HEK293 (cell line): ENCODE data around the gene KAT7.
A peak's percentile ranks its signal among the peaks of the same experiment; 100 is the strongest.

Source experiments
- CTCF ChIA-PET: fragments of 350-600 bp; formaldehyde crosslinking; extraction: SDS; loops from one replicate; lab custom pipeline; 2021; ENCODE audit warnings: antibody characterized with exemption; lab: Yijun Ruan, JAX
- POLR2A ChIA-PET: fragments of 300-600 bp; formaldehyde crosslinking; extraction: SDS; loops from one replicate; lab custom pipeline; 2020; ENCODE audit warnings: antibody characterized with exemption, inconsistent platforms; lab: Yijun Ruan, JAX
- H3K27ac ChIP-seq: fragments of 200-500 bp; sonication (Bioruptor generic); 2 replicates; pipeline ENCODE4 v1.5.1; 2014; ENCODE audit warnings: low read depth, low read length, control low read depth, inconsistent platforms; ENCODE audit errors: extremely low read depth
- H3K36me3 ChIP-seq, 2 experiments: fragments of 200-500 bp in 1 of 2; sonication (Bioruptor generic) in 1 of 2; 1 replicate in 1 of 2; 2 replicates in 1 of 2; pipeline ENCODE4 v1.5.1; 2014 to 2017; ENCODE audit warnings: inconsistent platforms in 2 of 2, low read length in 2 of 2; ENCODE audit not compliant: control insufficient read depth in 2 of 2, insufficient read depth in 1 of 2
- H3K4me1 ChIP-seq: fragments of 200-500 bp; sonication (Bioruptor generic); 2 replicates; pipeline ENCODE4 v1.5.1; 2014; ENCODE audit warnings: mild to moderate bottlenecking, low read length, inconsistent platforms; ENCODE audit not compliant: control insufficient read depth, insufficient read depth
- H3K4me3 ChIP-seq: 2 replicates; pipeline ENCODE4 v1.5.1; 2011; ENCODE audit warnings: low read depth, mild to moderate bottlenecking, control low read depth, low read length, moderate library complexity
- H3K9me3 ChIP-seq: fragments of 200-500 bp; sonication (Bioruptor generic); 2 replicates; pipeline ENCODE4 v1.5.1; 2014; ENCODE audit warnings: low read depth, low read length, inconsistent platforms; ENCODE audit not compliant: control insufficient read depth, insufficient read depth
- ATF2 ChIP-seq: fragments of 450-650 bp; formaldehyde crosslinking; IDR thresholded peaks from 2 replicates; pipeline ENCODE4 v1.5.1; 2016; ENCODE audit warnings: missing biosample characterization, missing genetic modification characterization, low read depth
- EGR2 ChIP-seq: fragments of 450-650 bp; formaldehyde crosslinking; IDR thresholded peaks from 2 replicates; pipeline ENCODE4 v1.5.1; 2016; ENCODE audit warnings: low read depth, missing biosample characterization, missing genetic modification characterization
- GFI1B ChIP-seq: fragments of 450-650 bp; formaldehyde crosslinking; IDR thresholded peaks from 2 replicates; pipeline ENCODE4 v1.5.1; 2016; ENCODE audit warnings: missing biosample characterization, missing genetic modification characterization
- GLIS1 ChIP-seq: fragments of 450-650 bp; formaldehyde crosslinking; IDR thresholded peaks from 2 replicates; pipeline ENCODE4 v1.5.1; 2016; ENCODE audit warnings: missing biosample characterization, missing genetic modification characterization
- GLIS2 ChIP-seq: fragments of 450-650 bp; formaldehyde crosslinking; IDR thresholded peaks from 2 replicates; pipeline ENCODE4 v1.5.1; 2016; ENCODE audit warnings: missing biosample characterization, missing genetic modification characterization
- KLF10 ChIP-seq: fragments of 450-650 bp; IDR thresholded peaks from 2 replicates; pipeline ENCODE4 v1.5.1; 2018; ENCODE audit warnings: missing biosample characterization, mild to moderate bottlenecking, missing genetic modification characterization
- KLF9 ChIP-seq: fragments of 450-650 bp; formaldehyde crosslinking; IDR thresholded peaks from 2 replicates; pipeline ENCODE4 v1.5.1; 2016; ENCODE audit warnings: missing biosample characterization, missing genetic modification characterization, low read depth
- PBX3 ChIP-seq: sonication (generic); formaldehyde crosslinking; IDR thresholded peaks from 2 replicates; pipeline ENCODE4 v1.8.1; 2022; ENCODE audit warnings: mild to moderate bottlenecking, moderate library complexity, missing genetic modification reagents
- PRDM1 ChIP-seq: fragments of 450-650 bp; formaldehyde crosslinking; IDR thresholded peaks from 2 replicates; pipeline ENCODE4; 2016; ENCODE audit warnings: missing biosample characterization, missing genetic modification characterization
- SP2 ChIP-seq: fragments of 450-650 bp; formaldehyde crosslinking; IDR thresholded peaks from 2 replicates; pipeline ENCODE4 v1.5.1; 2016; ENCODE audit warnings: missing biosample characterization, missing genetic modification characterization
- ZBTB10 ChIP-seq: fragments of 450-650 bp; formaldehyde crosslinking; IDR thresholded peaks from 2 replicates; pipeline ENCODE4 v1.5.1; 2016; ENCODE audit warnings: missing biosample characterization, missing genetic modification characterization
- ZBTB21 ChIP-seq: fragments of 450-650 bp; formaldehyde crosslinking; IDR thresholded peaks from 2 replicates; pipeline ENCODE4 v1.5.1; 2017; ENCODE audit warnings: missing biosample characterization, missing genetic modification characterization
- ZEB2 ChIP-seq: fragments of 450-650 bp; formaldehyde crosslinking; IDR thresholded peaks from 2 replicates; pipeline ENCODE4 v1.5.1; 2016; ENCODE audit warnings: missing biosample characterization, missing genetic modification characterization
- ZFHX2 ChIP-seq: fragments of 450-650 bp; formaldehyde crosslinking; conservative IDR thresholded peaks from 2 replicates; pipeline ENCODE4 v1.5.1; 2016; ENCODE audit warnings: missing biosample characterization, missing genetic modification characterization
- ZNF473 ChIP-seq: fragments of 450-650 bp; formaldehyde crosslinking; IDR thresholded peaks from 2 replicates; pipeline ENCODE4 v1.5.1; 2017; ENCODE audit warnings: missing biosample characterization, missing genetic modification characterization
- ZNF621 ChIP-seq: fragments of 450-650 bp; formaldehyde crosslinking; IDR thresholded peaks from 2 replicates; pipeline ENCODE4 v1.5.1; 2017; ENCODE audit warnings: missing biosample characterization, missing genetic modification characterization
- ZNF623 ChIP-seq: fragments of 450-650 bp; formaldehyde crosslinking; IDR thresholded peaks from 2 replicates; pipeline ENCODE4 v1.5.1; 2016; ENCODE audit warnings: missing biosample characterization, missing genetic modification characterization
- ZNF629 ChIP-seq: fragments of 450-650 bp; formaldehyde crosslinking; IDR thresholded peaks from 2 replicates; pipeline ENCODE4 v1.5.1; 2017; ENCODE audit warnings: missing biosample characterization, missing genetic modification characterization
- ZNF660 ChIP-seq: fragments of 450-650 bp; IDR thresholded peaks from 2 replicates; pipeline ENCODE4 v1.5.1; 2018; ENCODE audit warnings: missing biosample characterization, mild to moderate bottlenecking, missing genetic modification characterization
- ZNF707 ChIP-seq: fragments of 450-650 bp; formaldehyde crosslinking; IDR thresholded peaks from 2 replicates; pipeline ENCODE4 v1.5.1; 2016; ENCODE audit warnings: missing biosample characterization, missing genetic modification characterization
- ZNF785 ChIP-seq: fragments of 450-650 bp; formaldehyde crosslinking; IDR thresholded peaks from 2 replicates; pipeline ENCODE4 v1.5.1; 2016; ENCODE audit warnings: missing biosample characterization, missing genetic modification characterization
- ZNF843 ChIP-seq: fragments of 450-650 bp; formaldehyde crosslinking; IDR thresholded peaks from 2 replicates; pipeline ENCODE4 v1.5.1; 2016; ENCODE audit warnings: missing biosample characterization, missing genetic modification characterization
- TF ChIP-seq, protein P1 (sequence below): fragments of 450-650 bp; formaldehyde crosslinking; optimal IDR thresholded peaks from 2 replicates; pipeline ENCODE3; 2016; ENCODE audit warnings: missing biosample characterization, mild to moderate bottlenecking, missing genetic modification characterization
- TF ChIP-seq, protein P2 (sequence below): fragments of 450-650 bp; formaldehyde crosslinking; IDR thresholded peaks from 2 replicates; pipeline ENCODE4 v1.5.1; 2016; ENCODE audit warnings: missing biosample characterization, missing genetic modification characterization
- TF ChIP-seq, protein P3 (sequence below): fragments of 450-650 bp; formaldehyde crosslinking; IDR thresholded peaks from 2 replicates; pipeline ENCODE4 v1.5.1; 2016; ENCODE audit warnings: missing biosample characterization, missing genetic modification characterization

The KAT7 gene

GRCh38 chr17:49763735-49764558 is 24.5 kb upstream of the KAT7 start, which contains the start of gene FAM117A:
TSS of gene FAM117A (minus strand) at chr17:49764131. CDS start at chr17:49764087, 44 bp downstream.
- Histone ChIP-seq H3K4me3 (peak within 1 kb of the TSS; percentile 73), H3K9me3 (no peaks in the 10 kb centered on the region), H3K36me3 (no peaks in the 10 kb centered on the region), H3K4me1 (peaks cover 9% of the 10 kb centered on the region; the same call in 1 of the 2 replicates), H3K27ac (no peak within 1 kb of the TSS)
- CTCF ChIA-PET: interaction anchor here (0.5 to 1.2 kb wide), 8 partner anchors 12 to 1047 kb away, joined by 3 to 4 read pairs (median 3); partner anchors contain the start of gene PHB1
- POLR2A ChIA-PET: interaction anchor here (0.6 to 3.5 kb wide), 46 partner anchors 9 to 1906 kb away, joined by 3 to 68 read pairs (median 6); partner anchors contain the start of genes KAT7, NXPH3, PHB1 and SLC35B1
- TF ChIP-seq, protein P1, sequence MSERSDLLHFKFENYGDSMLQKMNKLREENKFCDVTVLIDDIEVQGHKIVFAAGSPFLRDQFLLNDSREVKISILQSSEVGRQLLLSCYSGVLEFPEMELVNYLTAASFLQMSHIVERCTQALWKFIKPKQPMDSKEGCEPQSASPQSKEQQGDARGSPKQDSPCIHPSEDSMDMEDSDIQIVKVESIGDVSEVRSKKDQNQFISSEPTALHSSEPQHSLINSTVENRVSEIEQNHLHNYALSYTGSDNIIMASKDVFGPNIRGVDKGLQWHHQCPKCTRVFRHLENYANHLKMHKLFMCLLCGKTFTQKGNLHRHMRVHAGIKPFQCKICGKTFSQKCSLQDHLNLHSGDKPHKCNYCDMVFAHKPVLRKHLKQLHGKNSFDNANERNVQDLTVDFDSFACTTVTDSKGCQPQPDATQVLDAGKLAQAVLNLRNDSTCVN (tag by site-specific recombination): peak; percentile 52
- TF ChIP-seq ZNF843 (tag by site-specific recombination) (no peak), GLIS2 (peak; percentile 89), ZBTB10 (tag by site-specific recombination) (peak; percentile 18; the same call in 1 of the 2 replicates), PRDM1 (no peak), GLIS1 (tag by site-specific recombination) (peak; percentile 54), ZNF623 (no peak), ATF2 (tag by site-specific recombination) (peak; percentile 61), ZNF707 (tag by site-specific recombination) (no peak), ZBTB21 (peak; percentile 28; the same call in 1 of the 2 replicates), KLF10 (tag by site-specific recombination) (peak; percentile 100), SP2 (tag by site-specific recombination) (peak; percentile 99), ZNF629 (tag by site-specific recombination) (peak; percentile 69), ZEB2 (tag by site-specific recombination) (0 out of 2 replicates have a peak, but pooled peaks have one; percentile 18), KLF9 (tag by site-specific recombination) (peak; percentile 80), ZFHX2 (peak; percentile 80), GFI1B (tag by site-specific recombination) (no peak), ZNF660 (tag by site-specific recombination) (no peak), ZNF785 (tag by site-specific recombination) (0 out of 2 replicates have a peak, but pooled peaks have one; percentile 1), PBX3 (CRISPR knock-in tag) (no peak), ZNF621 (tag by site-specific recombination) (no peak), ZNF473 (tag by site-specific recombination) (no peak), EGR2 (peak; percentile 73)
- TF ChIP-seq, protein P2, sequence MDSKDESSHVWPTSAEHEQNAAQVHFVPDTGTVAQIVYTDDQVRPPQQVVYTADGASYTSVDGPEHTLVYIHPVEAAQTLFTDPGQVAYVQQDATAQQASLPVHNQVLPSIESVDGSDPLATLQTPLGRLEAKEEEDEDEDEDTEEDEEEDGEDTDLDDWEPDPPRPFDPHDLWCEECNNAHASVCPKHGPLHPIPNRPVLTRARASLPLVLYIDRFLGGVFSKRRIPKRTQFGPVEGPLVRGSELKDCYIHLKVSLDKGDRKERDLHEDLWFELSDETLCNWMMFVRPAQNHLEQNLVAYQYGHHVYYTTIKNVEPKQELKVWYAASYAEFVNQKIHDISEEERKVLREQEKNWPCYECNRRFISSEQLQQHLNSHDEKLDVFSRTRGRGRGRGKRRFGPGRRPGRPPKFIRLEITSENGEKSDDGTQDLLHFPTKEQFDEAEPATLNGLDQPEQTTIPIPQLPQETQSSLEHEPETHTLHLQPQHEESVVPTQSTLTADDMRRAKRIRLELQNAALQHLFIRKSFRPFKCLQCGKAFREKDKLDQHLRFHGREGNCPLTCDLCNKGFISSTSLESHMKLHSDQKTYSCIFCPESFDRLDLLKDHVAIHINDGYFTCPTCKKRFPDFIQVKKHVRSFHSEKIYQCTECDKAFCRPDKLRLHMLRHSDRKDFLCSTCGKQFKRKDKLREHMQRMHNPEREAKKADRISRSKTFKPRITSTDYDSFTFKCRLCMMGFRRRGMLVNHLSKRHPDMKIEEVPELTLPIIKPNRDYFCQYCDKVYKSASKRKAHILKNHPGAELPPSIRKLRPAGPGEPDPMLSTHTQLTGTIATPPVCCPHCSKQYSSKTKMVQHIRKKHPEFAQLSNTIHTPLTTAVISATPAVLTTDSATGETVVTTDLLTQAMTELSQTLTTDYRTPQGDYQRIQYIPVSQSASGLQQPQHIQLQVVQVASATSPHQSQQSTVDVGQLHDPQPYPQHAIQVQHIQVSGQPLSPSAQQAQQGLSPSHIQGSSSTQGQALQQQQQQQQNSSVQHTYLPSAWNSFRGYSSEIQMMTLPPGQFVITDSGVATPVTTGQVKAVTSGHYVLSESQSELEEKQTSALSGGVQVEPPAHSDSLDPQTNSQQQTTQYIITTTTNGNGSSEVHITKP: peak; percentile 31
- TF ChIP-seq, protein P3, sequence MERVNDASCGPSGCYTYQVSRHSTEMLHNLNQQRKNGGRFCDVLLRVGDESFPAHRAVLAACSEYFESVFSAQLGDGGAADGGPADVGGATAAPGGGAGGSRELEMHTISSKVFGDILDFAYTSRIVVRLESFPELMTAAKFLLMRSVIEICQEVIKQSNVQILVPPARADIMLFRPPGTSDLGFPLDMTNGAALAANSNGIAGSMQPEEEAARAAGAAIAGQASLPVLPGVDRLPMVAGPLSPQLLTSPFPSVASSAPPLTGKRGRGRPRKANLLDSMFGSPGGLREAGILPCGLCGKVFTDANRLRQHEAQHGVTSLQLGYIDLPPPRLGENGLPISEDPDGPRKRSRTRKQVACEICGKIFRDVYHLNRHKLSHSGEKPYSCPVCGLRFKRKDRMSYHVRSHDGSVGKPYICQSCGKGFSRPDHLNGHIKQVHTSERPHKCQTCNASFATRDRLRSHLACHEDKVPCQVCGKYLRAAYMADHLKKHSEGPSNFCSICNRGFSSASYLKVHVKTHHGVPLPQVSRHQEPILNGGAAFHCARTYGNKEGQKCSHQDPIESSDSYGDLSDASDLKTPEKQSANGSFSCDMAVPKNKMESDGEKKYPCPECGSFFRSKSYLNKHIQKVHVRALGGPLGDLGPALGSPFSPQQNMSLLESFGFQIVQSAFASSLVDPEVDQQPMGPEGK (tag by site-specific recombination): peak; percentile 60
